Ascending aorta (tissue), 2 donors: ENCODE data around the gene NAA20. TPM values are rescaled to one million over a fixed set of nuclear protein-coding genes. Genes with fewer than 3 reads are reported as not detected.
A peak's percentile ranks its signal among the peaks of the same experiment; 100 is the strongest.

Experiments used
- DNase-seq, 2 donors: peaks; one replicate each; pipeline ENCODE4 v3.0.0-alpha.2; 2019; ENCODE audit warnings: low spot score in 2 of 2
- H3K27ac ChIP-seq, 2 donors: fragments of 200-600 bp; sonication (generic); one replicate each; pipeline ENCODE4 v1.5.1; 2016 to 2017; ENCODE audit warnings: mild to moderate bottlenecking in 1 of 2
- H3K27me3 ChIP-seq: fragments of 200-600 bp; sonication (generic); one replicate; pipeline ENCODE4 v1.5.1; 2017
- H3K36me3 ChIP-seq, 2 donors: fragments of 200-600 bp; sonication (generic); one replicate each; pipeline ENCODE4 v1.5.1; 2016
- H3K4me1 ChIP-seq, 2 donors: fragments of 200-600 bp; sonication (generic); one replicate each; pipeline ENCODE4 v1.5.1; 2016 to 2017; ENCODE audit warnings: mild to moderate bottlenecking in 1 of 2
- H3K4me3 ChIP-seq, 2 donors: fragments of 200-600 bp; sonication (generic); one replicate each; pipeline ENCODE4 v1.5.1; 2016 to 2017; ENCODE audit warnings: mild to moderate bottlenecking in 1 of 2
- H3K9me3 ChIP-seq, 2 donors: fragments of 200-600 bp; sonication (generic); one replicate each; pipeline ENCODE4 v1.5.1; 2016
- CTCF ChIP-seq, 3 experiments: fragments of 200-600 bp in 2 of 3; fragments of 450-650 bp in 1 of 3; sonication (generic) in 2 of 3; IDR thresholded peaks; one replicate each; pipeline ENCODE4 v1.5.1; 2016 to 2019; ENCODE audit warnings: antibody characterized with exemption in 3 of 3, mild to moderate bottlenecking in 1 of 3, moderate library complexity in 1 of 3
- intact Hi-C: fragments of 100-400 bp; cut with DNase I; formaldehyde crosslinking; loops from one replicate; pipeline ENCODE4 v1.15.1; 2023
- total RNA-seq: library from RNA; depleted of rRNA; stranded (reverse); fragments of >200 nt; gene quantifications from one replicate; pipeline ENCODE4 v1.1.0, GENCODE V29; 2016

The NAA20 gene
- total RNA-seq, 1 donor from 2014 or later = 2.7 TPM

GRCh38 chr20:20023395-20023794, 6.2 kb downstream of the NAA20 start:
- intact Hi-C loops = no loop called here
- H3K27me3 ChIP-seq = no peaks in the 10 kb centered on the region
- H3K36me3 ChIP-seq = peaks cover 0 to 12% of the 10 kb centered on the region in 2 donors
- no peaks in the 10 kb centered on the region for H3K9me3 ChIP-seq
- TF ChIP-seq CTCF (IDR thresholded peaks at IDR 0.05) = no peak
- no peak for DNase-seq
- H3K4me1 ChIP-seq = peaks cover 8 to 15% of the 10 kb centered on the region in 2 donors
- H3K4me3 ChIP-seq = no peak overlapping the region
- no peak overlapping the region for H3K27ac ChIP-seq

- Histone ChIP-seq H3K27me3 (no peaks in the 10 kb centered on the region), H3K4me1 (peaks cover 0 to 5% of the 10 kb centered on the region in 2 donors), H3K9me3 (no peaks in the 10 kb centered on the region), H3K4me3 (no peak overlapping the region), H3K27ac (no peak overlapping the region), H3K36me3 (peaks cover 0 to 19% of the 10 kb centered on the region in 2 donors)
- TF ChIP-seq CTCF (IDR thresholded peaks at IDR 0.05) = no peak
- no peak for DNase-seq
- intact Hi-C loops = no loop called here
Observed at GRCh38 chr20:20024942-20025341, 7.8 kb downstream of the NAA20 start.

- no peaks in the 10 kb centered on the region for H3K27me3 ChIP-seq
- H3K4me1 ChIP-seq = peaks cover 0 to 5% of the 10 kb centered on the region in 2 donors
- H3K36me3 ChIP-seq = peaks cover under 1 to 34% of the 10 kb centered on the region in 2 donors
- intact Hi-C loops = no loop called here
- no peak for DNase-seq
- no peak overlapping the region for H3K4me3 ChIP-seq
- peak overlapping the region in 1 of 2 donors; percentile 21 for H3K27ac ChIP-seq
- TF ChIP-seq CTCF (IDR thresholded peaks at IDR 0.05) = no peak
- no peaks in the 10 kb centered on the region for H3K9me3 ChIP-seq
Observed at GRCh38 chr20:20027284-20027683, 10.1 kb downstream of the NAA20 start.

- Histone ChIP-seq H3K9me3 (no peaks in the 10 kb centered on the region), H3K27me3 (no peaks in the 10 kb centered on the region), H3K36me3 (peaks cover 39 to 69% of the 10 kb centered on the region in 2 donors), H3K4me3 (no peak overlapping the region), H3K4me1 (peaks cover 0 to 3% of the 10 kb centered on the region in 2 donors), H3K27ac (no peak overlapping the region)
- intact Hi-C loops = no loop called here
- no peak for DNase-seq
- TF ChIP-seq CTCF (IDR thresholded peaks at IDR 0.05) = no peak
Observed at GRCh38 chr20:20031790-20032189, 14.6 kb downstream of the NAA20 start.

DNA sequence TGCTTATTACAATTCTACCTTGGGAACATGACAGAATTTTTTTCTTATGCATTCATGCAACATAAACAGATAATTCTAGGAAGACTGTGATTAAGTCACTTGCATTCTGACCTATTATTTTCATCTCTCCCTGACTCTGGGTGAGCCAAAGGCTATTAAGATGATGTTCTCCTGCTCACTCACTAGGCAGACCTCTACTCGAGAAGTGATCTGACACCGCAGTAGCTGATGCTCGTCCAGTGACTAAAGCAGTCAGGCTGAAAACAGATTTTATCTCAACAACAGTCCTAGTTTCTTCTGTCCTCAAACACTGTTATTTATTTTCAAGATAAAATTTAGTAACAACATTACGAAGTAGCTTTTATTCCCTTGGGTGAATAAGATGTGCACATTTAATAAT, 17.3 kb downstream of the NAA20 start:
- Histone ChIP-seq H3K4me3 (no peak overlapping the region), H3K27ac (no peak overlapping the region), H3K27me3 (no peaks in the 10 kb centered on the region), H3K36me3 (peaks cover 66 to 84% of the 10 kb centered on the region in 2 donors), H3K9me3 (no peaks in the 10 kb centered on the region), H3K4me1 (no peaks in the 10 kb centered on the region)
- TF ChIP-seq CTCF (IDR thresholded peaks at IDR 0.05) = no peak
- intact Hi-C loops = no loop called here
- DNase-seq = no peak

DNA sequence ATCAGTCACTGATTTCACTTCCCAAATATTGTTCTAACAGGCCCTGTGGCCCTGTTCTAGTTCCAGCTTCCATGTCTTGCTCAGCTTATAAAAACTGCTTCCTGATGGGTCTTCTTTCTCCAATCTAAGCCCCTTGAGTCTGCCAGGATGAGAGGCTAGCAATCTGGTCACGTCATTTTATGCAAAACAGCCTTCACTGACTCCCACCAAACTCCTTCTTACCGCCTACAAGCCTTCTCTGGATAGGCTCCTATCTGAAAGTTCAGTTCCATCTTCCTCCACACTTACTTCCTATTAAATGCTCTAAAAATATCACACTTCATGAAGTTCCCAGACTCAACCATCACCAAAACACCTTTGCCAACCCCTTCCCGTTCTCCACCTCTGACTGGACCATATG, 19.6 kb downstream of the NAA20 start:
- no peaks in the 10 kb centered on the region for H3K4me1 ChIP-seq
- no peak for DNase-seq
- no peaks in the 10 kb centered on the region for H3K9me3 ChIP-seq
- no peaks in the 10 kb centered on the region for H3K27me3 ChIP-seq
- intact Hi-C loops = no loop called here
- TF ChIP-seq CTCF (IDR thresholded peaks at IDR 0.05) = no peak
- peaks cover 89 to 96% of the 10 kb centered on the region in 2 donors for H3K36me3 ChIP-seq
- no peak overlapping the region for H3K27ac ChIP-seq
- no peak overlapping the region for H3K4me3 ChIP-seq
